Cardiac fibroblast (primary cell): ENCODE data around the gene ELP2.
A peak's percentile ranks its signal among the peaks of the same experiment; 100 is the strongest.
"Not testable (repeated sequence)": the region's sequence is repeated elsewhere in the genome, so short reads cannot be mapped to it uniquely, and the experiment has no call there.

ENCODE experiments used
- DNase-seq, 2 donors: peaks; one replicate each; pipeline versions ENCODE4 v3.0.0 to v3.0.0-alpha.2; 2010; ENCODE audit warnings: low read depth in 2 of 2
- H3K4me3 ChIP-seq, 2 donors: replicated peaks in 1 of 2; 1 replicate in 1 of 2; 2 replicates in 1 of 2; pipeline ENCODE4 v1.5.1; 2011; ENCODE audit warnings: low read depth in 2 of 2, low read length in 2 of 2, mild to moderate bottlenecking in 2 of 2, moderate library complexity in 1 of 2
- CTCF ChIP-seq: IDR thresholded peaks from one replicate; pipeline ENCODE4 v1.5.1; 2011; ENCODE audit warnings: low read depth, mild to moderate bottlenecking, low read length, inconsistent platforms

ELP2 gene

GRCh38 chr18:36129300-36130038, at the start of gene ELP2, which contains the start of gene SLC39A6:
ELP2 (plus strand) TSS chr18:36129899; CDS start chr18:36129934, 35 bp downstream.
SLC39A6 (minus strand) TSS chr18:36129340; CDS start chr18:36127007, 2,333 bp downstream.
- H3K4me3 ChIP-seq: peak within 1 kb of the TSS; percentile 98 to 100
- peak; percentile 94 to 97 for DNase-seq
- TF ChIP-seq CTCF: no peak

- not testable (repeated sequence) for DNase-seq, H3K4me3 ChIP-seq
Observed at GRCh38 chr18:36081118-36081517, 48.6 kb upstream of the ELP2 start.

GRCh38 chr18:36083729-36084128, 46.0 kb upstream of the ELP2 start:
- H3K4me3 ChIP-seq: no peak overlapping the region
- TF ChIP-seq CTCF: no peak
- DNase-seq: no peak

GRCh38 chr18:36085195-36085594, 44.5 kb upstream of the ELP2 start:
- DNase-seq: no peak
- no peak overlapping the region for H3K4me3 ChIP-seq

GRCh38 chr18:36086186-36086585, 43.5 kb upstream of the ELP2 start:
- no peak for DNase-seq

More at GRCh38 chr18:36085195-36085594, 44.5 kb upstream of the ELP2 start:
- no peak for TF ChIP-seq CTCF

GRCh38 chr18:36088256-36088655, 41.4 kb upstream of the ELP2 start:
- DNase-seq: no peak
- no peak for TF ChIP-seq CTCF
- no peak overlapping the region for H3K4me3 ChIP-seq

More at GRCh38 chr18:36086186-36086585, 43.5 kb upstream of the ELP2 start:
- no peak overlapping the region for H3K4me3 ChIP-seq
- no peak for TF ChIP-seq CTCF

GRCh38 chr18:36089001-36089400, 40.7 kb upstream of the ELP2 start:
- no peak for DNase-seq

GRCh38 chr18:36092116-36092515, 37.6 kb upstream of the ELP2 start:
- peak in 1 of 2 donors; percentile 14 for DNase-seq
- H3K4me3 ChIP-seq: not testable (repeated sequence)

More at GRCh38 chr18:36089001-36089400, 40.7 kb upstream of the ELP2 start:
- no peak overlapping the region for H3K4me3 ChIP-seq
- no peak for TF ChIP-seq CTCF
